Stimulated activated CD8-positive, alpha-beta memory T cell treated with anti-CD3 and anti-CD28 coated beads, Interleukin-2, amount 100 ng/mL, for 1 hour (primary cell): ENCODE measurements around the gene IL9R.
"Not testable (repeated sequence)": the region's sequence is repeated elsewhere in the genome, so short reads cannot be mapped to it uniquely, and the experiment has no call there.

ENCODE experiments used
- DNase-seq, 2 donors: peaks; one replicate each; pipeline ENCODE4 v3.0.0-alpha.2; 2020; ENCODE audit warnings: low read depth in 2 of 2

The IL9R gene

DNA sequence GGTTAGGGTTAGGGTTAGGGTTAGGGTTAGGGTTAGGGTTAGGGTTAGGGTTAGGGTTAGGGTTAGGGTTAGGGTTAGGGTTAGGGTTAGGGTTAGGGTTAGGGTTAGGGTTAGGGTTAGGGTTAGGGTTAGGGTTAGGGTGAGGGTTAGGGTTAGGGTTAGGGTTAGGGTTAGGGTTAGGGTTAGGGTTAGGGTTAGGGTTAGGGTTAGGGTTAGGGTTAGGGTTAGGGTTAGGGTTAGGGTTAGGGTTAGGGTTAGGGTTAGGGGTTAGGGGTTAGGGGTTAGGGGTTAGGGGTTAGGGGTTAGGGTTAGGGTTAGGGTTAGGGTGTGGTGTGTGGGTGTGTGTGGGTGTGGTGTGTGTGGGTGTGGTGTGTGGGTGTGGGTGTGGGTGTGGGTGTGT, 33.0 kb downstream of the IL9R start:
- not testable (repeated sequence) for DNase-seq
